ENCODE measurements around the gene EEF1AKMT1.
"Not testable (repeated sequence)": the region's sequence is repeated elsewhere in the genome, so short reads cannot be mapped to it uniquely, and the experiment has no call there.

The EEF1AKMT1 gene

GRCh38 chr13:20774746-20775145 is 985 bp upstream of the EEF1AKMT1 start:
- no peak overlapping the region for H3K4me3 ChIP-seq (ENCODE audit: low read length)
- H3K27ac ChIP-seq (ENCODE audit: low read depth, low read length) = no peak overlapping the region

DNA sequence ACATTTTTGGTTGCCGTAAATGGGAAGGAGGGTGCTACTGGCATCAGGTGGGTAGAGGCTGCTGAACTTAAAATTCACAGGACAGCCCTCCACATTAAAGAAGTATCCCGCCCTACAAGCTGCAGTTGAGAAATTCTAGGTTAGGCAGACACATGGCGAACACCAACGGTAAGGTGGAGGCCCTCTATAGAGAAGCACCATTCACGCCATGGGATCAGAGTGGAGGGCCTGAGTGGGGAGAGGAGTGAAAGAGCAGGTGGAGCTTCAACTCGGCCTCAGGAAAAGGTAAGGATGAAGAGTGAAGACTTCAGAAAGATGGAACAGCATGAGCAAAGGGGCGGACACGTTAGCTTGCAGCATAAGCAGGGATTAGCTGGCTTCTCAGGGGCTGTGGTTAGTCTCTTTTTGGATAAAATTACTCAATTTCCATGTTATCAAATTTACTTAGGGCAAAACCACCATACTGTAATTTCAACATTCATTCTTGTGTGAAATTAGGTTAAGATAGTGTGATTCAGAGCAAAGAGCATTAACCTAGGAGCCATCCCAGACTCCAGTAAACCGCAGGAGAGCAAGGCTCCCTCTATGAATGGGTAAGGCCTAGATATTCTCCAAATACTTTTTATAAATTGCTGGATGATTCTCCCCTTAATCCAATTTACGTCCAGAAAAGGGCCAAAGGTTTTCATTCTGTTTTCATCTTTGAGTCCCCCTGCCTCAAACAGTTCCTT is 1.2 kb downstream of the EEF1AKMT1 start:
- Histone ChIP-seq H3K27ac (ENCODE audit: low read depth, low read length) (peak overlapping the region; percentile 83), H3K9ac (ENCODE audit: low read length) (no peak overlapping the region), H3K4me1 (ENCODE audit: control insufficient read depth, insufficient read depth, low read length) (peaks cover 4% of the 10 kb centered on the region), H3K36me3 (ENCODE audit: control insufficient read depth, insufficient read depth, low read length) (peaks cover 3% of the 10 kb centered on the region), H3K4me3 (ENCODE audit: low read length) (peak overlapping the region; percentile 95), H3K27me3 (ENCODE audit: control insufficient read depth, insufficient read depth, low read length) (no peaks in the 10 kb centered on the region)

More at GRCh38 chr13:20774746-20775145, 985 bp upstream of the EEF1AKMT1 start:
- Histone ChIP-seq H3K4me1 (ENCODE audit: control insufficient read depth, insufficient read depth, low read length) (peaks cover 4% of the 10 kb centered on the region), H3K27me3 (ENCODE audit: control insufficient read depth, insufficient read depth, low read length) (no peaks in the 10 kb centered on the region), H3K9ac (ENCODE audit: low read length) (no peak overlapping the region), H3K36me3 (ENCODE audit: control insufficient read depth, insufficient read depth, low read length) (peaks cover 3% of the 10 kb centered on the region)

- Histone ChIP-seq H3K36me3 (ENCODE audit: control insufficient read depth, insufficient read depth, low read length) (peaks cover 3% of the 10 kb centered on the region), H3K4me1 (ENCODE audit: control insufficient read depth, insufficient read depth, low read length) (peaks cover 4% of the 10 kb centered on the region), H3K9ac (ENCODE audit: low read length) (no peak overlapping the region), H3K27ac (ENCODE audit: low read depth, low read length) (no peak overlapping the region), H3K4me3 (ENCODE audit: low read length) (no peak overlapping the region), H3K27me3 (ENCODE audit: control insufficient read depth, insufficient read depth, low read length) (no peaks in the 10 kb centered on the region)
Observed at GRCh38 chr13:20769834-20770233, 3.9 kb downstream of the EEF1AKMT1 start.

- Histone ChIP-seq H3K4me3 (ENCODE audit: low read length) (no peak overlapping the region), H3K27me3 (ENCODE audit: control insufficient read depth, insufficient read depth, low read length) (no peaks in the 10 kb centered on the region), H3K27ac (ENCODE audit: low read depth, low read length) (no peak overlapping the region), H3K4me1 (ENCODE audit: control insufficient read depth, insufficient read depth, low read length) (peaks cover 4% of the 10 kb centered on the region), H3K36me3 (ENCODE audit: control insufficient read depth, insufficient read depth, low read length) (peaks cover 3% of the 10 kb centered on the region), H3K9ac (ENCODE audit: low read length) (no peak overlapping the region)
Observed at GRCh38 chr13:20769091-20769490, 4.7 kb downstream of the EEF1AKMT1 start.

DNA sequence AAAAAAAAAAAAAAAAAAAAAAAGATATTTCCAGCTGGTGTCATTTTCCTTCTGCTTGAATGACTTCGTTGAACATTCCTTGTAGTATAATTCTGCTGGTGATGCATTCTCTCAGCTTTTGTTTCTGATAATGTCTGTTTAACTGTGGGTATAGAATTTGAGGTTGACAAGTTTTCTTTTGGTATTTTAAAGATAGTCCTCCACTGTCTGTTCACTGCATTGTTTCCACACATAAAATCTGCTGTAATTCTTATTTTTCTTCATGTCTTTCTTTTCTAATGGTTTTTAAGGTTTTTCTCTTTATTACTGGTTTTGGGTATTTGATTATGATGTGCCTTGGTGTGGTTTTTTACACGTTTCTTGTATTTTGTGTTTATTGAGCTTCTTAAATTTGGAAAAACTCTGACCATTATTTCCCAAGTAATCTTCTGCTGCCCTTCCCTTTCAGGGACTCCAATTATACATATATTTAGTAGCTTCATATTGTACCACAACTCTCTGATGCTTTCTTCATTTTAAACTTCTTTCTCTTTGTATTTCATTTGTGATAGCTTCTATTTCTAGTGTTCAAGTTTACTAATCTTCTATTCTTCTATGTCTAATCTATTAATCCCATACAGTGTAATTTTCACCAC is 6.3 kb downstream of the EEF1AKMT1 start:
- Histone ChIP-seq H3K27me3 (ENCODE audit: control insufficient read depth, insufficient read depth, low read length) (no peaks in the 10 kb centered on the region), H3K9ac (ENCODE audit: low read length) (no peak overlapping the region), H3K36me3 (ENCODE audit: control insufficient read depth, insufficient read depth, low read length) (peaks cover 1% of the 10 kb centered on the region), H3K27ac (ENCODE audit: low read depth, low read length) (no peak overlapping the region), H3K4me3 (ENCODE audit: low read length) (no peak overlapping the region), H3K4me1 (ENCODE audit: control insufficient read depth, insufficient read depth, low read length) (no peaks in the 10 kb centered on the region)

GRCh38 chr13:20760872-20761271 is 12.9 kb downstream of the EEF1AKMT1 start:
- Histone ChIP-seq H3K4me3 (ENCODE audit: low read length) (no peak overlapping the region), H3K27ac (ENCODE audit: low read depth, low read length) (no peak overlapping the region), H3K4me1 (ENCODE audit: control insufficient read depth, insufficient read depth, low read length) (no peaks in the 10 kb centered on the region), H3K27me3 (ENCODE audit: control insufficient read depth, insufficient read depth, low read length) (no peaks in the 10 kb centered on the region), H3K9ac (ENCODE audit: low read length) (no peak overlapping the region), H3K36me3 (ENCODE audit: control insufficient read depth, insufficient read depth, low read length) (peaks cover 2% of the 10 kb centered on the region)

- no peaks in the 10 kb centered on the region for H3K4me1 ChIP-seq (ENCODE audit: control insufficient read depth, insufficient read depth, low read length)
- no peak overlapping the region for H3K27ac ChIP-seq (ENCODE audit: low read depth, low read length)
- H3K36me3 ChIP-seq (ENCODE audit: control insufficient read depth, insufficient read depth, low read length) = peaks cover 2% of the 10 kb centered on the region
- no peaks in the 10 kb centered on the region for H3K27me3 ChIP-seq (ENCODE audit: control insufficient read depth, insufficient read depth, low read length)
- no peak overlapping the region for H3K9ac ChIP-seq (ENCODE audit: low read length)
- H3K4me3 ChIP-seq (ENCODE audit: low read length) = no peak overlapping the region
Observed at GRCh38 chr13:20754009-20754408, 19.8 kb downstream of the EEF1AKMT1 start.

DNA sequence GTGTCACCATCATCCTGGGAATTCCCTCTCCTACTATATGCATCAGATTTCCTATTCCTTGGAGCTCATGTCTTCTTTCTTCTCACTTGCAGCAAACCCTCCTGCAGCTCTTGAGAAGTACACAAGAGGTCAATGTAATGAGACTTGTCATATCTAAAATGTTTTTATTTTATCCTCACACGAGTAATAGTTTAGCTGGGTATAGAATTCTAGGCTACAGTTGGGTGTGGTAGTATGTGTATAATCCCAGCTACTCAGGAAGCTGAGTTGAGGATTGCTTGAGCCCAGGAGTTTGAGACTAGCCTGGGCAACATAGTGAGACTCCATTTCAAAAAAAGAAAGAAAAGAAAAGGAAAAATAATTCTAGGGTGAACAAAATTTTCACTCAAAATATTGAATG is 24.4 kb downstream of the EEF1AKMT1 start:
- Histone ChIP-seq H3K9ac (ENCODE audit: low read length) (no peak overlapping the region), H3K27ac (ENCODE audit: low read depth, low read length) (no peak overlapping the region), H3K36me3 (ENCODE audit: control insufficient read depth, insufficient read depth, low read length) (no peaks in the 10 kb centered on the region), H3K27me3 (ENCODE audit: control insufficient read depth, insufficient read depth, low read length) (no peaks in the 10 kb centered on the region), H3K4me1 (ENCODE audit: control insufficient read depth, insufficient read depth, low read length) (no peaks in the 10 kb centered on the region), H3K4me3 (ENCODE audit: low read length) (no peak overlapping the region)

DNA sequence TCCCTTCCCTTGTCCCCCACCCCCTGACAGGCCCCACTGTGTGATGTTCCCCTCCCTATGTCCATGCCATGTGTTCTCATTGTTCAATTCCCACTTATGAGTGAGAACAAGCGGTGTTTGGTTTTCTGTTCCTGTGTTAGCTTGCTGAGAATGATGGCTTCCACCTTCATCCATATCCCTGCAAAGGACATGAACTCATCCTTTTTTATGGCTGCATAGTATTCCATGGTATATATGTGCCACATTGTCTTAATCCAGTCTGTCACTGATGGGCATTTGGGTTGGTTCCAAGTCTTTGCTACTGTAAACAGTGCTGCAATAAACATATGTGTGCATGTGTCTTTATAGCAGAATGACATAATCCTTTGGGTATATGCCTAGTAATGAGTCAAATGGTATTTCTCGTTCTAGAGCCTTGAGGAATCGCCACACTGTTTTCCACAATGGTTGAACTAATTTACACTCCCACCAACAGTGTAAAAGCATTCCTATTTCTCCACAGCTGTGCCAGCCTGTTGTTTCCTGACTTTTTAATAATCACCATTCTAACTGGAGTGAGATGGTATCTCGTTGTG is 29.8 kb downstream of the EEF1AKMT1 start:
- not testable (repeated sequence) for H3K36me3 ChIP-seq (ENCODE audit: control insufficient read depth, insufficient read depth, low read length); H3K4me1 ChIP-seq (ENCODE audit: control insufficient read depth, insufficient read depth, low read length); H3K27me3 ChIP-seq (ENCODE audit: control insufficient read depth, insufficient read depth, low read length); H3K27ac ChIP-seq (ENCODE audit: low read depth, low read length); H3K4me3 ChIP-seq (ENCODE audit: low read length); H3K9ac ChIP-seq (ENCODE audit: low read length)

DNA sequence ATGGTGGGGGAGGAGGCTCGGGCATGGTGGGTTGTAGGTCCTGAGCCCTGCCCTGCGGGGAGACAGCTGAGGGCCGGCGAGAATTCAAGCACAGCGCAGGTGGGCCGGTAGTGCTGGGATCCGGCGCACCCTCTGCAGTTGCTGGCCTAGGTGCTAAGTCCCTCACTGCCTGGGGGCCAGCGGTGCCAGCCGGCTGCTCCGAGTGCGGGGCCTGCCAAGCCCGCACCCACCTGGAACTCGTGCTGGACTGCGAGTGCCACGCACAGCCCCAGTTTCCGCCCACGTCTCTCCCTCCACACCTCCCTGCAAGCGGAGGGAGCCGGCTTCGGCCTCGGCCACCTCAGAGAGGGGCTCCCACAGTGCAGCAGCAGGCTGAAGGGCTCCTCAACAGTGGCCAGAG is 33.7 kb downstream of the EEF1AKMT1 start:
- Histone ChIP-seq H3K4me1 (ENCODE audit: control insufficient read depth, insufficient read depth, low read length) (no peaks in the 10 kb centered on the region), H3K4me3 (ENCODE audit: low read length) (no peak overlapping the region), H3K27me3 (ENCODE audit: control insufficient read depth, insufficient read depth, low read length) (no peaks in the 10 kb centered on the region), H3K36me3 (ENCODE audit: control insufficient read depth, insufficient read depth, low read length) (no peaks in the 10 kb centered on the region), H3K9ac (ENCODE audit: low read length) (no peak overlapping the region), H3K27ac (ENCODE audit: low read depth, low read length) (no peak overlapping the region)

DNA sequence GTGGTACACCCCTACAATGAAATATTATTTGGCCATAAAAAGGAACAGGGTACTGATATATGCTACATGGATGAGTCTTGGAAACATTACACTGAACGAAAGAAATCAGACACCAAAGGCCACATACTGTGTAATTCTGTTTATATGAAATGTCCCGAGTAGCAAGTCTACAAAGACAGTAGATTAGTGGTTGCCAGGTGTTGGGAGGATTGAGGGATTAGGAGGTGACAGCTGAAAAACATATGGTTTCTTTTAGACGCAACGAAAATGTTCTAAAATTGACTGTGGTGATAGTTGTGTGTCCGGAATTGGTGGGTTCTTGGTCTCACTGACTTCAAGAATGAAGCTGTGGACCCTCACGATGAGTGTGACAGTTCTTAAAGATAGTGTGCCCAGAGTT is 35.1 kb downstream of the EEF1AKMT1 start:
- Histone ChIP-seq H3K27me3 (ENCODE audit: control insufficient read depth, insufficient read depth, low read length) (no peaks in the 10 kb centered on the region), H3K9ac (ENCODE audit: low read length) (no peak overlapping the region), H3K4me3 (ENCODE audit: low read length) (no peak overlapping the region), H3K36me3 (ENCODE audit: control insufficient read depth, insufficient read depth, low read length) (no peaks in the 10 kb centered on the region), H3K27ac (ENCODE audit: low read depth, low read length) (no peak overlapping the region), H3K4me1 (ENCODE audit: control insufficient read depth, insufficient read depth, low read length) (no peaks in the 10 kb centered on the region)

GRCh38 chr13:20729633-20730585 is 43.9 kb downstream of the EEF1AKMT1 start:
- no peak overlapping the region for H3K27ac ChIP-seq (ENCODE audit: low read depth, low read length)
- H3K4me1 ChIP-seq (ENCODE audit: control insufficient read depth, insufficient read depth, low read length) = no peaks in the 10 kb centered on the region
- H3K27me3 ChIP-seq (ENCODE audit: control insufficient read depth, insufficient read depth, low read length) = no peaks in the 10 kb centered on the region
- no peaks in the 10 kb centered on the region for H3K36me3 ChIP-seq (ENCODE audit: control insufficient read depth, insufficient read depth, low read length)
- no peak overlapping the region for H3K9ac ChIP-seq (ENCODE audit: low read length)
- H3K4me3 ChIP-seq (ENCODE audit: low read length) = no peak overlapping the region
